ENCODE results near the gene CNPY3. TPM values are rescaled to one million over a fixed set of nuclear protein-coding genes. Genes with fewer than 3 reads are reported as not detected.

Gene CNPY3
- total RNA-seq, 4 donors from 2014 or later: 23.2 to 130 (median 39.1) TPM

- TF ChIP-seq POLR2A (IDR thresholded peaks at IDR 0.05) (no peak), CTCF (IDR thresholded peaks at IDR 0.05) (no peak)
- no peak for DNase-seq
- Histone ChIP-seq H3K9me3 (no peaks in the 10 kb centered on the region), H3K27ac (no peak overlapping the region), H3K4me3 (no peak overlapping the region), H3K27me3 (no peaks in the 10 kb centered on the region), H3K36me3 (no peaks in the 10 kb centered on the region), H3K4me1 (no peaks in the 10 kb centered on the region)
- intact Hi-C loops (cut with DNase I; ENCODE audit: low total_unique reads): loop anchor here (10.0 kb wide), 1 partner anchor 63 kb away; the partner anchor contains the start of gene PPP2R5D
Observed at GRCh38 chr6:42921801-42922200, 7.5 kb upstream of the CNPY3 start.

GRCh38 chr6:42923666-42924065, 5.6 kb upstream of the CNPY3 start:
- H3K4me1 ChIP-seq: no peaks in the 10 kb centered on the region
- no peaks in the 10 kb centered on the region for H3K27me3 ChIP-seq
- no peaks in the 10 kb centered on the region for H3K36me3 ChIP-seq
- DNase-seq: no peak
- no peak overlapping the region for H3K27ac ChIP-seq
- TF ChIP-seq CTCF (IDR thresholded peaks at IDR 0.05) (no peak), POLR2A (IDR thresholded peaks at IDR 0.05) (no peak)
- no peaks in the 10 kb centered on the region for H3K9me3 ChIP-seq
- intact Hi-C loops (cut with DNase I; ENCODE audit: low total_unique reads): loop anchor here (10.0 kb wide), 1 partner anchor 61 kb away; the partner anchor contains the start of gene PPP2R5D
- H3K4me3 ChIP-seq: no peak overlapping the region

GRCh38 chr6:42925248-42925857, 3.9 kb upstream of the CNPY3 start:
- H3K4me3 ChIP-seq: no peak overlapping the region
- H3K27me3 ChIP-seq: no peaks in the 10 kb centered on the region
- intact Hi-C loops (cut with DNase I; ENCODE audit: low total_unique reads): loop anchor here (10.0 kb wide), 1 partner anchor 59 kb away; the partner anchor contains the start of gene PPP2R5D
- DNase-seq: no peak
- no peaks in the 10 kb centered on the region for H3K4me1 ChIP-seq
- H3K27ac ChIP-seq: no peak overlapping the region
- TF ChIP-seq POLR2A (IDR thresholded peaks at IDR 0.05): no peak
- TF ChIP-seq CTCF (IDR thresholded peaks at IDR 0.05): no peak
- H3K36me3 ChIP-seq: no peaks in the 10 kb centered on the region
- H3K9me3 ChIP-seq: no peaks in the 10 kb centered on the region

- Histone ChIP-seq H3K4me1 (no peaks in the 10 kb centered on the region), H3K27ac (peak overlapping the region; percentile 92 to 96), H3K27me3 (no peaks in the 10 kb centered on the region), H3K36me3 (no peaks in the 10 kb centered on the region), H3K9me3 (no peaks in the 10 kb centered on the region), H3K4me3 (peak overlapping the region; percentile 82 to 98)
- TF ChIP-seq POLR2A (IDR thresholded peaks at IDR 0.05) (no peak), CTCF (IDR thresholded peaks at IDR 0.05) (no peak)
- no peak for DNase-seq
- intact Hi-C loops (cut with DNase I; ENCODE audit: low total_unique reads): loop anchor here (10.0 kb wide), 1 partner anchor 55 kb away; the partner anchor contains the start of gene PPP2R5D
Observed at GRCh38 chr6:42929821-42930360, 611 bp downstream of the CNPY3 start.

- intact Hi-C loops (cut with DNase I; ENCODE audit: low total_unique reads): no loop called here
Observed at GRCh38 chr6:42932412-42932811, 3.1 kb downstream of the CNPY3 start.

More at GRCh38 chr6:42932412-42932811, 3.1 kb downstream of the CNPY3 start:
- Histone ChIP-seq H3K27ac (peak overlapping the region in 1 of 2 donors; percentile 0), H3K4me1 (no peaks in the 10 kb centered on the region), H3K27me3 (no peaks in the 10 kb centered on the region), H3K36me3 (no peaks in the 10 kb centered on the region), H3K9me3 (no peaks in the 10 kb centered on the region), H3K4me3 (no peak overlapping the region)
- TF ChIP-seq POLR2A (IDR thresholded peaks at IDR 0.05) (no peak), CTCF (IDR thresholded peaks at IDR 0.05) (no peak)
- DNase-seq: no peak

Data from uterus (tissue), 4 donors.